COLO668 (cell line): ENCODE results near the gene DISP2.

Experiments used
- DNase-seq: peaks from one replicate; lab custom pipeline; 2025; ENCODE audit not compliant: unreplicated experiment; lab: John Stamatoyannopoulos, UW

The DISP2 gene

DNA sequence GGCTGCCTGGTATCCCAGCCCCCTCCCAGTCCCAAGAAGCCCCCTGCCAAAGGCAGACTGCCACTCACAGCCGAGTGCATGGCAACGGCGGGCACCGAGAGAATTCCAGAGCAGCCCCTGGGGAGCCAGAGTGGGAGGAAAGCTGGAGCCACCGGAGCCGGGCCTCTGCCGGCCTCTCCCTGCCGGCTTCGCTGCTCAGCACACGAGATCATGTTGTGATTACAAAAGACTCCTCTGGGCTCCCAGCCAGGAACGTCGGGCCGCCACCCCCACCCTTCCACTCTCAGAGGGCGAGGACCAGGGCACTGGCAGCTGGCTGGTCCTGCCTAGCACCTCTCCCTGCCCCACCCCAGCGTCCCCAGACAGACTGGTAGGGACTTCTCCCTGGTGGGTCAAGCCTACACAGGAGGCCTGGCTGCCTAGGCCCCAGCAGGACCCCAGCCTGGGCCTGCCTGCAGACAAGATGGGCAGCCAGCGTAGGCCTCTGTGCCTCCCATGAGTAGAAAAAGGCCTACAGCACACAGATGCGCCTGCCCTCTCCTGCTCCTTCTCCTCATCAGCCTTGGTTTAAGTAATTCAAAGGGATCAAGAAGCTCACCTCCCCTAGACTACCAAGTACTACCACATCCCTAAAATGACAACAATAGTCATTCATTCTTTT is 17.1 kb upstream of the DISP2 start, which contains the start of gene CCDC9B:
Gene CCDC9B, minus strand, starts transcription at position 200 of the 661 bp plus-strand sequence. Its CDS starts 120 bp downstream, at position 80.
- peak; percentile 94 for DNase-seq

- DNase-seq: no peak
These were observed 15.4 kb upstream of the DISP2 start for GRCh38 chr15:40342416-40343320.

DNA sequence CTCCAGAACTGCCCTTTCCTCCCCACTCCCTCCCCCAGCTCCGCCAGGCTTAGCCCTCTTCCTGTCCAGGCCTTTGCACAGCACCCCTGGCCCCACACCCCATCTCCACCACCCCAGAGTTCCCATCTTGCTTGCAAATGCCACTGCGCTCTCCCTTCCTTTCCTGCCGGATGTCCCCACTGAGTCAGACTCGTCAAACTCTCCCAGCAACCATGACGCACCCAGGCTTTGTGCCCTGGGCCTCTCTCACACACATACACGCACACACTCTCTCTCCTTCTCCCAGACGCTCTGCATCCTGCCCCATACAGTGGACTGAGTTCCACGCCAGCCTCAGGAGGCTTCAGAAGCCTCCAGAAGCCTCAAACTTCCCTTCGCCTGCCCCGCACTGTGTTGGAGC is 14.5 kb upstream of the DISP2 start:
- DNase-seq: no peak

DNA sequence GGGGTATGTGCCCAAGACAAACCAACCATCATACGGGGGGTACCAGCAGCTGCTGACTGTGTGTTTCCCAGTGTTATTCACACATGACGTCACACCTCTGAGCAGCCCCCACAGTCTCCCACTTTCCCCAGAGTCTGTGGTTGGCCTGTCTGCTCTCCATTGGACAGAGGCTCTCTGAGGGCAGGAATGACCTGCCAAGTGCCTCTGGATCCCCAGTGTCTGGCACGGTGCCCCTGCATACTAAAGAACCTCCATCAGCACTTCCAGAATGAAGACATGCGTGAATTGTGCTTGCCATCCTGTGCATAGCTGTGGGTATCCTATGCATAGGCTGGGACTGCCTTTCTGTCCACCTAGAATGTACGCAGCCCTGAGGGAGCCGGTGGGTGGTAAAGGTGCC is 13.8 kb upstream of the DISP2 start:
- DNase-seq: no peak

GRCh38 chr15:40344631-40345120 is 13.3 kb upstream of the DISP2 start:
- DNase-seq: peak; percentile 62

- DNase-seq: no peak
These were observed 12.7 kb upstream of the DISP2 start for GRCh38 chr15:40345225-40345866.

DNA sequence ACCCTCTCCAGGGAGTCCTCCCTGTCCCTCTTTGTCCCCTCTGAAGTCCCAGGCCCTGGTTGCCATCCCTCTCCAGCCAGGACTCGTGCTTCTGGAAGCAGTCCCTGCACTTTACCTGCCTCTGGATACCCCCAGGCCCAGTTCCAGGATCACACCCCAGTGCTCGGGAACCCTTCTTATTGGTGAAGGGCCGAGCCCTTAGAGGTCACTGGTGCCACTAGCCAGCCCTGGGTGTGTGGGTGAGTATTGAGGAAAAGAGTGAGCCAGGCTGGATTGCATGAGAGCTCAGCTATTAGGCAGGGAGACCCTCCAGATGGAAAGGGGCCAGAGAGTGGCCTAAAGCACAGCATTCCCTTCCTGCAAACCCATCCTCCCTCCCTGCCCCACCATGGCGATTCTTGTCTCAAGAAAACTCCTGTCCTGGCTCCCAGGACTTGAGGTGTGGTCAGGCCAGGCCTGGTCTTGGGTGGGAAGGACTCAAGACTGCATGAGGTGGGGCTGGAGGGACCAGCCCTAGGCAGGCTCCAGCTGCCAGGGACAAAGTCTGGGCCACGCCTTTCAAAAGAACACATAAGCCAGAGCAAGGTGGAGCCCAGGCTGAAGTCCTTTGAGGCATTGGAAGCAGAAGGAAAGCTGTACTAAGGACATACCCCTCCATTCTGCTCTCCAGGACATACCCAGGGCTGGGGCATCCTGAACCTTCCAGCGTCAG is 12.0 kb upstream of the DISP2 start:
- DNase-seq: no peak

GRCh38 chr15:40346579-40347558 is 11.2 kb upstream of the DISP2 start:
- no peak for DNase-seq

DNA sequence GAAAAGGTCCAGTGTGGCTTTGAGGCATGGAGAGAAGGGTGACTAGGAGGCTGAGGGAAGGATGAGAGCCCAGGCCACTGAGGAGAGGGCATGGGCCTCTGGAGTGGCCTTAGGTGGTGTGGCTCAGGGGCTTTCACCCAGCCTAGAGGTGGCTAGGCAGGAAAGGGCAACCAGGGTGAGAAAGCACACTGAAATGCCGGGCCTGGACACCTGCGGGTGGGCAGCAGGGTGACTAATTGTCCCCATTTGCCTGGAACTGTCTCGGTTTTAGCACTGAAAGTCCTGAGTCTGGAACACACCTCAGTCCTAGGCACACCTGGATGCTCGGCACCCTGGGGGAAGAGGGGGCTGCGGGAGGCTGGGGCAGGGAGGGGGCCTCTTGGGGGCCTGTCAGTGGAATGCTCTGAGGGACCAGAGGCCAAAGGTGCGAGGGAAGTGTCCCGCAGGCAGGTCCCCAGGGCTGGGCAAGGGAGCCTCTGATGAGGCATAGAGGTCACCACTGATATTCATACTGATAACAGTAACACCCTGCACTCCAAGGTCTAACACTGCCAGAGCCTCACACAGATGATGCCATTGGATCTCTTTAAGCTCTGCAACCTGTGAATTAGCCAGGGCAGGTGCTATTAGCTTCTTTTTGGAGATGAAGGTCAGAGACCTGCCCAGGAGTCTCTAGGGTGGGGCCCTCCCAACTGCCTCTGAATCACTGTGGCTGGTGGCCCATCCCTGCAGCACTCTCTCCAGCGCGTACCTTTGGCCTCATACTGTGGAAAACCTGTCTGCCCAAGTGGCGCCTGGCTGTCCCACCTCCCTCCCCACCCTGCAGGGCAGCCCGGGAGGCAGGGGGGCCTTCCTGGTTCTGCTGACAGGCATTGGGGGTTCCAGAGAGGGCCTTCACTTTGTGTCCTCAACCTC is 10.2 kb upstream of the DISP2 start:
- peak; percentile 17 for DNase-seq

GRCh38 chr15:40348474-40348870 is 9.5 kb upstream of the DISP2 start:
- no peak for DNase-seq

GRCh38 chr15:40349163-40349562 is 8.9 kb upstream of the DISP2 start:
- DNase-seq: no peak

DNA sequence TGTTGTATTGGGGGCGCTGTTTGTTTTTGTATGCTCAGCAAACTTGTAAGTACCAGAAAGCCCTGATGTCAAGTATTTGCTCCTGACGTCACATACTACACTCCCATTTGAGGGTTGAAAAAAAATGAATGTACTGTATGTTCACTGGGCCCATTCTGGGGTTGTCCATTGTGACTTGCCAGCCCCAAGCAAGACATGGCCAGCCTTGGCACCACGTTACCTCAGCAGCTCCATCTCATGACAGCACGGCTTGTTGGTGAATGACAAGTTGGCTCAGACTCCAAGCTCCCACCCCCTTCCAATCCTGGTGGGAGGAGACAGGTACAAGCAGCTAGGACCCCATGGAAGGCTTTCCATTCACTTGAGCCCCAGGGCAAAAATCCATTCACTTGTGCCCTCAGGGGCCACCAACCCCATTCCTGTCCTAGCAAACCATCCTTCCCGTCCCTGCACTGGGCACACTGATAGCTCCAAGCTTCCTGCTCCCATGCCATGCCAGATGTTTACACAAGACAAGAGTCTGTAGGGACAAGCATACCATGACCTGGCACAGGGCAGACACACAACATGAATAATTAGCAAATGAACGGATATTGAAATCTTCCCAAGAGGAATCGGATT is 5.6 kb upstream of the DISP2 start:
- no peak for DNase-seq

DNA sequence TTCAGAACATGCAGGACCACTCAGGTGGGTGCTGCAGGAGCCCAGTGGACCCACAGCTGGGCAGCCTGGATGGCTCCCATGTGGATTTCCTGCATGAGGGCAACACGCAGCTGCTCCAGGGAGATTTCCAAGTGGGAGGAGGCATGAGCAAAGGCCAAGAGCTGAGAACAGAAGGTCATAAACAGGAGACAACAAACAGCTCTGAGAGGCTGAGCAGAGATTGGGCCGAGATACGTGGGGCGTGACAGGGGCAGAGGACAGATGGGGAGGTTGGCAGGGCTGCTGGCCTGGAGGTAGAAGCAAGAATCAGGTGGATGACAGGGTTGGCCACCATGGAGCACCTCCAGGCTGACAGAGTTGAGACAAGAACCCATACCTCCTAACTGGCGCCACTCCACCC is 4.3 kb upstream of the DISP2 start:
- DNase-seq: peak; percentile 25

- DNase-seq: peak; percentile 19
These were observed 3.4 kb upstream of the DISP2 start for GRCh38 chr15:40354408-40355171.

GRCh38 chr15:40355976-40356585 is 1.9 kb upstream of the DISP2 start:
- no peak for DNase-seq

DNA sequence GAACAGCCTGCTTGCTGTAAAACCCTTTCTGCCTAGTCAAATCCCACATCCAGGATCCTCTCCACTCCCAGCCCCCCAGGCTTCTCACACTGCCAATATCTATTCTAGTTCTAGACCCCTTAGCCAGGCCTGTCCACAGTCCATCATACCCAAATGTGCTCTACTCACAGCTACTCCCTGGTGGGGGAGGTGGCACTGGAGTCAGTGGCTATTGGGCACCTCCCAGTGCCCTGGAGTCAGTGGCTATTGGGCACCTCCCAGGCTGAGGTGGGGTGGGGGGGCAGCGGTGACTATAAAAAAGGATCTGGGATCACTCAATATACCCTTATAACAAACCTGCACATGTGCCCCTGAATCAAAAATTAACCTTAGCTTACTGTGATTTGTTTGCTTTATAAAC is 773 bp upstream of the DISP2 start:
- no peak for DNase-seq
